Calu3 (cell line): ENCODE measurements around the gene UQCC3. TPM values are rescaled to one million over a fixed set of nuclear protein-coding genes. Genes with fewer than 3 reads are reported as not detected.
"Not testable (repeated sequence)": the region's sequence is repeated elsewhere in the genome, so short reads cannot be mapped to it uniquely, and the experiment has no call there.

Experiments used
- BruUV-seq: library from RNA; stranded (reverse); fragments of 400-500 nt; replicated peaks from 2 replicates; lab custom pipeline; 2021; lab: Mats Ljungman, UMichigan
- CTCF ChIA-PET: fragments of 300-600 bp; sonication (Branson Sonifier 250); formaldehyde crosslinking; loops from one replicate; lab custom pipeline; 2022; ENCODE audit warnings: antibody characterized with exemption; lab: Charles Lee
- DNase-seq: peaks from one replicate; pipeline ENCODE4 v3.0.0; 2022
- H3K27ac Mint-ChIP-seq: one replicate; pipeline ENCODE4 v1.8.0; 2022; ENCODE audit warnings: mixed read lengths; ENCODE audit not compliant: unreplicated experiment
- H3K27me3 Mint-ChIP-seq: one replicate; pipeline ENCODE4 v1.8.0; 2022; ENCODE audit warnings: mixed read lengths; ENCODE audit not compliant: unreplicated experiment
- H3K36me3 Mint-ChIP-seq: one replicate; pipeline ENCODE4 v1.8.0; 2022; ENCODE audit warnings: mild to moderate bottlenecking, moderate library complexity, mixed read lengths; ENCODE audit not compliant: insufficient read depth, unreplicated experiment
- H3K4me1 Mint-ChIP-seq: one replicate; pipeline ENCODE4 v1.8.0; 2022; ENCODE audit warnings: mild to moderate bottlenecking, low read depth, mixed read lengths; ENCODE audit not compliant: unreplicated experiment
- H3K4me3 Mint-ChIP-seq: one replicate; pipeline ENCODE4 v1.8.0; 2022; ENCODE audit warnings: mild to moderate bottlenecking, low read depth, moderate library complexity, mixed read lengths; ENCODE audit not compliant: unreplicated experiment
- H3K9me3 Mint-ChIP-seq: one replicate; pipeline ENCODE4 v1.8.0; 2022; ENCODE audit warnings: low read depth, mixed read lengths; ENCODE audit not compliant: unreplicated experiment
- CTCF ChIP-seq: fragments of 200-600 bp; IDR thresholded peaks from one replicate; pipeline ENCODE4 v1.8.0; 2022; ENCODE audit warnings: antibody characterized with exemption; ENCODE audit not compliant: unreplicated experiment
- intact Hi-C: fragments of 100-400 bp; cut with micrococcal nuclease; formaldehyde crosslinking; loops from one replicate; pipeline ENCODE4 v1.10.0; 2022; ENCODE audit not compliant: unreplicated experiment
- total RNA-seq: library from RNA; stranded (reverse); gene quantifications from 2 replicates; pipeline ENCODE4 v1.2.3, GENCODE V29; 2022

The UQCC3 gene
- total RNA-seq, 1 experiment from 2014 or later, result 11.4 TPM

GRCh38 chr11:62689421-62690183, 18.1 kb downstream of the UQCC3 start, which contains the start of gene LRRN4CL:
Gene LRRN4CL (minus strand): TSS chr11:62689530. CDS start chr11:62688508, 1,022 bp downstream.
- no peak for TF ChIP-seq CTCF
- Mint-ChIP-seq H3K4me1 (no peaks in the 10 kb centered on the region), H3K36me3 (peaks cover 18% of the 10 kb centered on the region), H3K27me3 (no peaks in the 10 kb centered on the region), H3K4me3 (no peak within 1 kb of the TSS), H3K27ac (no peak within 1 kb of the TSS), H3K9me3 (no peaks in the 10 kb centered on the region)
- CTCF ChIA-PET, result interaction anchor here (0.5 to 1.4 kb wide), 3 partner anchors 8 to 40 kb away, joined by 3 read pairs; no protein-coding TSS in a partner anchor
- intact Hi-C loops, result no loop called here
- no peak for DNase-seq
- no TSS peak for BruUV-seq

- CTCF ChIA-PET, result interaction anchor here (0.6 to 1.1 kb wide), 5 partner anchors 8 to 69 kb away, joined by 3 to 4 read pairs (median 4); partner anchors contain the start of genes LBHD1 and UQCC3
- H3K4me1 Mint-ChIP-seq, BruUV-seq: not testable (repeated sequence)
Observed at GRCh38 chr11:62693624-62694023, 22.2 kb downstream of the UQCC3 start.

DNA sequence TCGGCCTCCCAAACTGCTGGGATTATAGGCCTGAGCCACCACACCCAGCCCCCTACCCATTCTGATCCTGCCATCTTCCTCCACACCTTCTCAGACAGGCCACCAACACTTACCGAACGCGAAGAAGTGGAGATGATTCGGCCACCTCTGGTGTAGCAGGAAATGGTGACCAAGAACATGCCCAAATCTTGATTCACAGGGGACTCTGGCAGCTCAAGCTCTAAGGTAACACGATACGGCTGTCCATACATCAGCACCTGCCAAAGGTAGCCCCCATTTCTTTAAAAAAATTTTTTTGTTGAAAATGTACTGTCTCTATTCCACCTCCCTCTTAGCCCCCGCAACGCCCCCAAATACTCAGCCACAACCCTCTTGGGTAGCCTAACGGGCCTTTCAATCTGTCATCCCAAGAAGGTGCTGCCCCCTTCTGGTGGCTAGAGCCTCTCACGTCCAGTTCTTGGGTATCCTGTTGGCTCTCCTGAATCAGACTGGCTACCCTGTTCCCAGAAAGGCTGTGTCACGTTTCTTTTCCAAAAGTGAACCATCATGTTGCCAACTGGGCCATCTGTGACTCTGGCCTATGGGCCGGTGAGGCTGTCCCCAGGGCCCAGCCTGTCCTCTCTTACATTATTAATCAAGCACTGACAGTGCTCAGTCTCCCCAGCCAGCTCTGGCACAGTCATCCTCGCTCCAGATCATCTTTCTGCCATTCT, 23.1 kb downstream of the UQCC3 start:
- DNase-seq, result peak; percentile 73
- H3K4me1 Mint-ChIP-seq, result no peaks in the 10 kb centered on the region
- H3K36me3 Mint-ChIP-seq, result peaks cover 46% of the 10 kb centered on the region
- H3K27me3 Mint-ChIP-seq, result no peaks in the 10 kb centered on the region
- CTCF ChIA-PET, result interaction anchor here (0.6 to 1.2 kb wide), 5 partner anchors 7 to 348 kb away, joined by 3 to 4 read pairs (median 3); partner anchors contain the start of genes CSKMT, LBHD1 and UQCC3
- intact Hi-C loops, result no loop called here
- peak; percentile 75 for TF ChIP-seq CTCF
- H3K27ac Mint-ChIP-seq, result no peak overlapping the region
- H3K9me3 Mint-ChIP-seq, result no peaks in the 10 kb centered on the region
- BruUV-seq, result no TSS peak
- H3K4me3 Mint-ChIP-seq, result no peak overlapping the region

More at GRCh38 chr11:62693624-62694023, 22.2 kb downstream of the UQCC3 start:
- peaks cover 46% of the 10 kb centered on the region for H3K36me3 Mint-ChIP-seq
- H3K4me3 Mint-ChIP-seq, H3K27ac Mint-ChIP-seq, H3K27me3 Mint-ChIP-seq, DNase-seq, intact Hi-C loops, H3K9me3 Mint-ChIP-seq: not testable (repeated sequence)

DNA sequence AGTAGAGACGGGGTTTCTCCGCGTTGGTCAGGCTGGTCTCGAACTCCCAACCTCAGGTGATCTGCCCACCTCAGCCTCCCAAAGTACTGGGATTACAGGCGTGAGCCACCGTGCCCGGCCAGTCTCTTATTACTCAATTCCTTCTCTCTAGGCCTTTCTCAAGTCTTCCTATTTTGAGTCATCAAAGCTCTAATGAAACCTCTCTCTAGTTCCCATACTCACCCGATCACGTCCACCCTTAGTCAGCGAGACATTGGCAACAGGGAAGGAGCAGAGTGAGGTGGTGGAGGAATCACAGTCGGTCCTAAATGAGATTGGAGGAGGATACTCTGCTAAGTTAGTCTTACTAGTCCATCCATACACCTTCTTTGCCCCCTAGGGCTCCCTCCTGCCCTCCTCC, 30.8 kb downstream of the UQCC3 start:
- TF ChIP-seq CTCF, result no peak
- H3K4me1 Mint-ChIP-seq, result peaks cover 13% of the 10 kb centered on the region
- intact Hi-C loops, result no loop called here
- peaks cover 54% of the 10 kb centered on the region for H3K36me3 Mint-ChIP-seq
- BruUV-seq, result no TSS peak
- CTCF ChIA-PET, result interaction anchor here (0.7 kb wide), 2 partner anchors 8 to 29 kb away, joined by 3 to 6 read pairs; no protein-coding TSS in a partner anchor
- no peak overlapping the region for H3K4me3 Mint-ChIP-seq
- no peaks in the 10 kb centered on the region for H3K27me3 Mint-ChIP-seq
- no peak for DNase-seq
- no peaks in the 10 kb centered on the region for H3K9me3 Mint-ChIP-seq
- no peak overlapping the region for H3K27ac Mint-ChIP-seq

DNA sequence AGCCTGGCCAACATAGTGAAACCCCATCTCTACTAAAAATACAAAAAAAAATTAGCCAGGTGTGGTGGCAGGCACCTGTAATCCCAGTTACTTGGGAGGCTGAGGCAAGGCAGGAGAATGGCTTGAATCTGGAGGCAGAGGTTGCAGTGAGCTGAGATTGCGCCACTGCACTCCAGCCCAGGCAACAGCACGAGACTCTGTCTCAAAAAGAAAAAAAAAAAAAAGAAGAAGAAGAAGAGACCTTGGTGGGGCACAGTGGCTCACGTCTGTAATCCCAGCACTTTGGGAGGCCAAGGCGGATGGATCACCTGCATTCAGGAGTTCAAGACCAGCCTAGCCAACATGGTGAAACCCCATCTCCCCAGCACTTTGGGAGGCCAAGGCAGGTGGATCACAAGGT, 32.4 kb downstream of the UQCC3 start:
- DNase-seq, H3K9me3 Mint-ChIP-seq, BruUV-seq, H3K27ac Mint-ChIP-seq, H3K4me3 Mint-ChIP-seq, H3K27me3 Mint-ChIP-seq, intact Hi-C loops: not testable (repeated sequence)
- H3K4me1 Mint-ChIP-seq, result peaks cover 19% of the 10 kb centered on the region
- CTCF ChIA-PET, result interaction anchor here (0.7 kb wide), 1 partner anchor 112 kb away, joined by 3 read pairs; no protein-coding TSS in a partner anchor
- H3K36me3 Mint-ChIP-seq, result peaks cover 61% of the 10 kb centered on the region
